Measurements from ENCODE around the gene SRPRA.

DNA sequence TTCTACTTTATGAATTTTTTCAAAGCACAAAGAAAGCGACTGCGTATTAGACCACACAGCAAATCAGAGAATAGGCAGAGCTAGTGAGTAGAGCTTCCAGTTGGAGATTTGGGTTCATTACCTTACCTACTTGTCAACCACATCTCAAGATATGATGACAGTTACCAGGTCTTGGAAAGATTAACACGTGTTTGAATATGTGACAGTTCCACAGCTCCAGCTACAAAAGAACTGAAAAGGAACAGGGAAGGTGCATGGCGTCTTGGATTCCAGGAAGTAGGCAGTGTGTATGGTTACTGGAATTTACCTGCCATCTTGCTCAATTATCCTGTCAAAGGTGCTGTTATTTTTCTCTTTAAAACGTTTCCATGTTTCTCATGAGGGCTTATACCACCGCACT lies 19.5 kb upstream of the SRPRA start:
- TF ChIP-seq POLR2A (IDR thresholded peaks at IDR 0.05; ENCODE audit: low read depth, low read length), result no peak
- no peak for TF ChIP-seq SPI1 (IDR thresholded peaks at IDR 0.05; ENCODE audit: low read depth, low read length)
- no peak for TF ChIP-seq POLR2AphosphoS5 (IDR thresholded peaks at IDR 0.05; ENCODE audit: low read depth, low read length)
